Raji (cell line): ENCODE data around the gene CBFA2T3.

ENCODE experiments used
- POLR2A ChIP-seq: IDR thresholded peaks from 2 replicates; pipeline ENCODE4 v1.6.1; 2011; ENCODE audit warnings: low read depth, low read length, control low read depth; ENCODE audit not compliant: insufficient read depth

CBFA2T3 gene

DNA sequence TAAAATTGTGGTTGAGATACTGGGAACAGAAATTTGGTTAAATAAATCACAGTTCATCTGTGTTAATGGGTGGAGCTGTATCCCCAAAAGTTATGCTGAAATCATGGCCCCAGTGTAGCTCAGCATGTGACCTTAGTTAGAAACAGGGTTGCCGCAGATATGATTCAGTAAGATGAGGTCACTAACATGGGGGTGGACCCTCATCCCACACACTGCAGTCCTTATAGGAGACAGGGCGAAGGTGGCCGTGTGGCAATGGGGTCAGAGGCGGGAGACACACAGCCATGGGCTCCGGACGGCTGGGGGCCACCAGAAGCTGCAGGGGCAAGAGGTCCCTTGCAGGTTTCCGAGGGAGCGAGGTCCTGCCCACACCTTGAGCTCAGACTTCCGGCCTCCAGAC is 130.9 kb downstream of the CBFA2T3 start:
- TF ChIP-seq POLR2A: no peak

DNA sequence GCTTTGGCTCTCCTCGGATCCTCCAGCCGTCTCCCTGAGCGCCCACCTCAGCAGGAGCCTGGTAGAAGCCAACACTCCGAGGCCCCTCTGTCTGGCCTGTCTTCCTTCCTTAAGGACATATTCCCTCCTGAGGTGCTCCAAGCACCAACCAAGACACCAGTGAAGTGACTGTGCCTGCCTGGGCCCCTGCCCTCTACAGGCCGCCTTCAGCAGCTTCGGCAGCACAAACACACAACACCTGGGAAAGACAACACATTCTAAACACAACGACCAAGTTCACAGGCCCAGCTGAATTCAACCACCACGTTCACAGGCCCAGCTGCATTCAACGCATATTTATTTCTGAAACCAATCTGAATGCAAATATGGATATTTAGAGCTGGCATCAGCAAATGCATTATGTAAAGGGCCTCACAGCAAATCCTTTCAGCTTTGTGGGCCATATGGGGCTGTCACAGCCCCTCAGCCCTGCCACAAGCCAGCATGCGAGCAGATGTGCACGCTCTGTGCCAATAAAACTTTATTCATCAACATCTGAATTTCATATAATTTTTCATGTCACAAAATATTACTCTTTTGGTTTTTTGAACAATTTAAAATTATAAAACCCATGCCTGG is 132.5 kb downstream of the CBFA2T3 start:
- no peak for TF ChIP-seq POLR2A

DNA sequence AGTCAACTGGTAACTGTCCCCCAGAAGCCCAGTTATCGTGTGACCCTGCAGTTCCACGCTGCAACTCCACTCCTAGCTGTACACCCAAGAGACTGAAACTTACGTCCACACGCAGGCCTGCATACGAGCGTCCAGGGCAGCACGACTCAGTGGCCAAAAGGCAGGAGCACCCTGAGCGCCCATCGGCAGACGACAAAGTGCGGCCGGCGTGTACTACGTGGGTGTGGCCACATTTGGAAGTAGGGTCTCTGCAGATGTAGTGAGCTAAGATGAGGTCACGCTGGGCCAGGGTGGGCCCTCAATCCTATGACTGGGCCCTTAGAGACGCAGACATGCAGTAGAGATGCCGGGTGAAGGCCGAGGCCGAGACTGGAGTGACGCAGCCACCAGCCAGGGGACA is 133.8 kb downstream of the CBFA2T3 start:
- no peak for TF ChIP-seq POLR2A

DNA sequence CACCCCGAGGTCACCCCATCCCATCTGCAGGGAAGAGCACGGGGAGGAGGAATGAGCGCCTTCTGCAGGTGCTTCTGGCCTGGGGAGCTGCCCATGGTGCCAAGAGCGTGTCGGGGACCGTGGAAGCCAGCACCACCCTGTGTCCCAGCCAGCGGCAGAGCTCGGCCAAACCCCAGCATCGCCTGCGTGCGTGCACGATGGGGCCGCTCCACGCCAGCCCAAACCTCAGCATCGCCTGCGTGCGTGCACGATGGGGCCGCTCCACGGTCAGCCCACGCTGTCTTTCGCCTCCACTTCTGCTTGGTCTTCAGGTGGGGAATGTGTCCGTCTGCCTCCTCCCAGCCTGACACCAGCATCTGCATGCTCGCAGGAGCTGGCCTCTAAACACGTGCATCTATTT is 134.2 kb downstream of the CBFA2T3 start:
- TF ChIP-seq POLR2A: no peak

DNA sequence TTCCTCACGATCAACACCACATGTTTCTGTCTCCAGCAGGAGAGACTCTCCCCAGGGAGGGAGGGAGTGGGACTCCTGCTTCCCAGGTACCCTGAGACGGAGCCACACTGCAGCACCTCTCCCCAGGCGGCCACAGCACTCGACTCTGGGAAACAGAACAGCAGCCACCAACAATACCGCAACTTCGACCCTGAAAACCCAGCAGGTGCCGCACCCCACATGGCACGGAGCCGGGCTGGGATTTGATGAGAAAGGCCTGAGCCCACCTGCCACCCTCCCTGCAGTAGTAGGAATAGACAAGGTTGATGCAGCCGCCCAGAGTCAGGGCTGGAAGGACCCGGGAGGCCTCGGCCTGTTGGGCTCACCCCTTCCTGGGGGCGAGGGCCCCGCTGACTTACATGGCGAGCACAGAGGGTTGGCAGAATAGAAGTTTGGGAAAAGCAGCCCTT is 134.7 kb downstream of the CBFA2T3 start:
- TF ChIP-seq POLR2A: no peak

DNA sequence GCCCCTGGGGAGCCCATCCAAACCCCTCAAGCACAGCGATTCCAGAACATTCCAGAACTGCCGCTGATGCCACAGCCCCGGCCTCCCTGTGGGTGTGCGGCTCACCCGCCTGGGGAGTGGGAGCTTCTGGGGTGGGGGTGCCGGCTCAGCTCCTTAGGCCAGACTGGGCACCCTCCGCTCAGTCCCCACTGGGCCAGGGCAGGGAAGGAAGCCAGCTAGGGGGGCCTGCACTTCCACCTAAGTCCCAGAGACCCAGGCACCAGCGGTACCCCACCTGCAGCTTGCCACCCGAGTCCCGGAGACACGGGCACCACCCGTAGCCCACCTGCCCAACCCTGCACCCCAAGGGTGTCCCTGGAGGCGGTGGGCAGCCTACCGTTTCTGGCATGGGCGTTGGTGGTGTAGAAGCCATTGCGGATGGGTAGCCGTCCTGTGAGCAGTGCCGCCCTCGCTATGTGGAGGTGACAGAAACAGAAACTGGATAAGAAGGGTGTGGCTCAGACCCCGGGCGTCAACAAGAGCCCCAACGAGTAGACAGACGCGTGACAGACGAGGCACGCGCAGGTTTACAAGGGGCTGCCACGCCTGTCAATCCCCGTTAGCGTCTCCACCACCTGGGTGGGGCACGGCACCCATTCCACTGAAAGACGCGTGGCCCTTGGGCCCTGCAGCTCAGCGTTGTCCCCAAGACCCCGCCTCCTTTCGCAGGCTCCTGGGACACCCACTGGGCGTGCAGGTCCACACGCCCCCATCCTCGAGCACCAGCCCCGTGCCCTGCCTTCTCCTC is 135.3 kb downstream of the CBFA2T3 start:
- TF ChIP-seq POLR2A: no peak

DNA sequence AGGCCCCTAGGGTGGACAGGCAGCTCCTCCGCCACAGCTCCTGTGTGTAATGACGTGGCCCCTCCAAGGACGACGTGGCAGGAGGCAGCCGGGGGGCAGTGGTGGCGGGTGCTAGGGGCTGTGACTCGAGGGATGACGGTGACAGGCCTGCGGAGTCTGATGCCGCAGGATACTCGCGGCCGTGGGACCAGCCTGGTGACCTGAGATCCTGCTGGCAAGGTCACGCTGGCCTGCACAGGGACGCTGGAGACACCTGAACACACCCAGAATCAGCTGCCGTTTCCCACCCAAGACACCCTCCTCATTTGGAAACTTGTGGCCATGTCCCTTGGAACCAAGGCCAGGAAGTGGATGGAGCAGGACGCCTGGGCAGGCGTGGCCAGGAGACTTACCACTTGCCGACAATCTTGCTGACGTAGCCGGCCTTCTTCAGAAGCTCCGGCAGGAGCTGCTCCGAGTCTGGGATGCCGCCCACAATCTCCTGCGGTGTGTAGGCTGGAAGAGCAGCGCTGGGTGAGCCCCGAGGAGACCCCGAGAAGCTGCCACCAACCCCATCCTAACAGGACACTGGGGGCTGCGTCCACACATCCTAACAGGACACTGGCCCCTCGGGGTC is 136.3 kb downstream of the CBFA2T3 start:
- TF ChIP-seq POLR2A: no peak

DNA sequence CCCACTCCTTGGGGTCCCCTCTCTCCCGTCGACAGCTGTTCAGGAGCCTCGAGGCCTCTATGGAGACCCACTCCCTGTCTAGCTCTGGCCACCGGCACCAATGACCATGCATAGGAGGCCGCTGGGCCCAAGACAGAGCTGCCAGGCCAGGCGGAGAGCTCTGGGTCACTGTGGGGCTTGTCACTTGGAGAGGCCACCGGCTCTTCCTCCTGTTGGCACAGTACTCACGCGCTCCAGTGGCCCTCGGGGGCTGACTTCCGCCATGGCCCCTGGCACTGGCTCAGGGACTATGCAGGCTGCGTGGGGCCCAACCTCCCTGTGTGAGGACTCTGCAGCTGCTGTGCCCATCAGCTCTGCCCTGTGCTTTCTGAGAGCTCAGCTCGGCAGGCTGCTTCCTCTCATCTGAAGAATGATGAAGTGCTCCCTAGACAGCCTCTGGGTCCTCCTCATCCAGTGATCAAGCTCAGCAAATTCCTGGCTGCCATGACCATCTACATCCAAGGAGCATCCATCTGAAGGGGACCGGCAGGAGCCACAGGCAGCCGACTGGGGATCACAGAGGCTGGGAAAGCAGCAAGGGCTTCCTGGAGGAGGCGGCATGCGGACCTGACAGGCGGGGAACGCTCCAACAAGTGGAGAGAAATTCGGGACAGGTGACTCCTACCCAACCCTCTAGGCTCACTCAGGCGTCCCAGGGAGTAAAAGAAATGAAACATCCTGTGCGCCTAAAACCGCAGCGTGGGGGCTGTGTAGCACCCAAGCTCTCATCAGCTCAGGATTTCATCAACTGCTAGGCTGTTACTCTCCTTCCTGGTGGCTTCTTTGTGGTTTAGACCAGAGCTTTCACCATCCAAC is 137.0 kb downstream of the CBFA2T3 start:
- TF ChIP-seq POLR2A: no peak

DNA sequence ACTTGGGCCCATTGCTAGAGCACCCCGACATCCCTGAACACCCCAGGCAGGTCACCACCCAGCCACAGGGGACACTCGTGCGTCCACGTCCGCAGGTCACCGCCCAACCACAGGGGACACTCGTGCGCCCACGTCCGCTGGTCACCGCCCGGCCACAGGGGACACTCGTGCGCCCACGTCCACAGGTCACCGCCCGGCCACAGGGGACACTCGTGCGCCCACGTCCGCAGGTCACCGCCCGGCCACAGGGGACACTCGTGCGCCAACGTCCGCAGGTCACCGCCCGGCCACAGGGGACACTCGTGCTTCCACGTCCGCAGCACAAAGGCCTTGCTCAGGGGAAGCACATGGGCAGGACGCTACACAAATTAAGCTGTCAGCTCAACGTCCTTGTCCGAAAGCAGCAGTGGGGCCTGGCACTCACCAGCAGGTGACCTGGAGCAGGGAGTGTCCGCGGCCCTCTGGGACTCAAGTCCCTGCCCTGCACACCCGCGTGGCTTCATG is 137.9 kb downstream of the CBFA2T3 start:
- TF ChIP-seq POLR2A: no peak

DNA sequence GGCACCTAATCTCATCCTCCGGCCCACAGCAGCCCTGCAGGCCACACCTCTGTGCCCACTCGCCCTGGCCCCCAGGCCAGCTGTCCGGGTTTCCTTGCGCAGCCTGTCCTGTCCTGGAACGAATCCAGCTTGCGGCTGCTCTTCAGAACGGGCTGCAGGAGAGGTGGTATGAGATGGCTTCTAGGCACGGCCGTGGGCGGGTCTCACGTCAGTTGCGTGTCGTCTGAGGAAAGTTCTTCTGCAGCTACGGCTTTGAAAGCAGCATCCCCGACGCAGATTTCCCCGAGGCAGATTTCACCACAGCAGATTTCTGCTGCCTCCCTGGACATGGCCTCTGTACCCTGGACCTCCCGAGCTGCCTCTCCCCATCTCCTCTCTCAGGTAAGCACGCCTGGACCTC is 138.4 kb downstream of the CBFA2T3 start:
- no peak for TF ChIP-seq POLR2A

DNA sequence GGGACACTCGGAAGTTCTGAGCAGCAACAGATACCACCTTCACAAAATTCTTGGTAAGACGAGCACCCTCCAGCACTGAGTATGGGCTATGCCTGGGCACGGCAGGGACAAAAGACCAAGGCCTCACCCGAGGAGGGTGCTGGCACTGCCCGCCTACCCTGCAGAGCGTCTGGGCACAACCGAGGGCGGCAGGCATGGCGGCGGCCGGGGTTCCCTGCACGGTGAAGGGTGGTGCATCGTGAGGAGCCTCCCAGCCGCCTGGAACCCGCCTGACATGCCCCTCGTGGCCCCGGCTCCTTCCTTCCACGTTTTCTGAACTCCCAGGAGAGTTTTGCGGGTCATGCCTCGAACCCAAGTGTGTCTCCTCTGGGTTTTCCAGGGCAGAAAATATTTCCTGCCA is 139.2 kb downstream of the CBFA2T3 start:
- TF ChIP-seq POLR2A: no peak

DNA sequence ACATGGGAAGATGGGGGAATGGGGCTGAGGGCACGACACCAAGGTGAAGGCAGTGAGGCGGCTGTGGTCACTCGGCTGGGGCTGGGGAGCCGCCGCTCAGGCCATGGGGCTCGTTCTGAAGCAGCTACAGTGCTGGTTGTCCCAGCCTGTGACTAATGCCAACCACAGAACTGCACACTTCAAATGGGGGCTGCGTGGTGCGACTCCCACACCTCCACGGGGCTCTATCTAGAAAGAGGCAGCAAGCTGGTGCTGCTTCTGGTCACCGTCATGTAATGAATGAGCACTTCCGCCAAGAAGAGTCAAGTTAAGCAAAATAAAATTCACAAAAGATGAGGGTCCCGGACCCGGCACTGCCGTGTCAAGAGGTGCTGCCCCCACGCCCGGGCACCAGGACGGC is 140.2 kb downstream of the CBFA2T3 start:
- TF ChIP-seq POLR2A: no peak

DNA sequence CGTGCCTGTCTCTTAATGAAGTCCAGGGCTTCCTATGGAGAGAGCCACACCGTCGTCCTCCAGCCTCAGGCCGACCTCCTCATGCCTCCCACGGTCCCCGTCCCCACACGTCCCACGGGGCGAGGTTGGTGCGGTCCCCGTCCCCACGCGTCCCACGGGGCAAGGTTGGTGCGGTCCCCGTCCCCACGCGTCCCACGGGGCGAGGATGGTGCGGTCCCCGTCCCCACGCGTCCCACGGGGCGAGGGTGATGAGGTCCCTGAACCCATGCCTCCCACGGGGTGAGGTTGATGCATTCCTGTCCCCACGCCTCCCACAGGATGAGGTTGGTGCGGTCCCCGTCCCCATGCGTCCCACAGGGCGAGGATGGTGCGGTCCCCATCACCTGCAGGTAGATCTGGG is 141.2 kb downstream of the CBFA2T3 start:
- no peak for TF ChIP-seq POLR2A

DNA sequence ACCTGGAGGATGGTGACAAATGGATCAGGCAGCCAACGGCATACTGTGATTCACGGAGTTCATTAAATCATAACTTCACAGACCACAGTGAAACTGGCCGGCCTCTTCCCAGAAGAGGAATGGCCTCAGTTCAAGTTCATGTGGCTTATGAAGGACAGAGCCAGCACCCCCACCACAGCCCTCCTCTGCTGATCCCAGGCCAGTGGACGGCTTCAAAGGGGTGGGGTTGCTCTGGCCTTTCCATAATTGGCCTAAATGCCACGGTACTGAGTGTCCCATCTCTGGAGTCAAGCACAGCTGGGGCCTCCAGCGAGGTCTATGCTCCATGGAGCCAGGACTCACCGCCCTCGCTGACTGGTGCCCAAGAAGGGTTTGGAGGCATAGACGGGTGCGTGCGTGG is 141.6 kb downstream of the CBFA2T3 start:
- TF ChIP-seq POLR2A: no peak

DNA sequence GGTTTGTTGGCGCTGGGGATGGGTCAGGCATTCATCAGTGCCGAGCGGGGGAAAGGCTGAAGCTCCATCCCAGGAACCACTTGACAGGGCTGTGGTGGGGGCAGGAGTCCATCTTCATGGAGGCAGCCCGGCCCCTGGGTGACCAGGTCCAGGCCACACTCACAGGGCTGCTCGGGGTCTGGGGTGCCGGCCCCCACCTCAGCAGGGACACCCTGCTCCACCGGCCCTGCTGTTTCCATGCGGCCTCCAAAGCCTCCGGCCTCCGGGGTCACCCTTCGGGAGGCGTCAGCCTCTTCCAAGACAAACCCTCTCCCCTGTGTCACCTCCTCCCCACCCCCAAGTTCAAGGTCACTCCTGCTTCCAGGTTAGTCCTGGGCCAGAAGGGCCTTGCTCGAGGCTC is 142.3 kb downstream of the CBFA2T3 start:
- TF ChIP-seq POLR2A: no peak
